ENCODE measurements around the gene BUD31.

GRCh38 chr7:99459087-99459486 lies 50.3 kb downstream of the BUD31 start:
- TF ChIP-seq POLR2A (IDR thresholded peaks at IDR 0.05; ENCODE audit: control extremely low read depth in 1 of 2, low read depth in 2 of 2, low read length in 2 of 2): peak; percentile 41 to 44; a peak in 1 of 3 replicates
- TF ChIP-seq SUZ12 (IDR thresholded peaks at IDR 0.05; ENCODE audit: low read length): no peak
- TF ChIP-seq, protein P1, sequence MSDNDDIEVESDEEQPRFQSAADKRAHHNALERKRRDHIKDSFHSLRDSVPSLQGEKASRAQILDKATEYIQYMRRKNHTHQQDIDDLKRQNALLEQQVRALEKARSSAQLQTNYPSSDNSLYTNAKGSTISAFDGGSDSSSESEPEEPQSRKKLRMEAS (IDR thresholded peaks at IDR 0.05): no peak
- TF ChIP-seq, protein P2, sequence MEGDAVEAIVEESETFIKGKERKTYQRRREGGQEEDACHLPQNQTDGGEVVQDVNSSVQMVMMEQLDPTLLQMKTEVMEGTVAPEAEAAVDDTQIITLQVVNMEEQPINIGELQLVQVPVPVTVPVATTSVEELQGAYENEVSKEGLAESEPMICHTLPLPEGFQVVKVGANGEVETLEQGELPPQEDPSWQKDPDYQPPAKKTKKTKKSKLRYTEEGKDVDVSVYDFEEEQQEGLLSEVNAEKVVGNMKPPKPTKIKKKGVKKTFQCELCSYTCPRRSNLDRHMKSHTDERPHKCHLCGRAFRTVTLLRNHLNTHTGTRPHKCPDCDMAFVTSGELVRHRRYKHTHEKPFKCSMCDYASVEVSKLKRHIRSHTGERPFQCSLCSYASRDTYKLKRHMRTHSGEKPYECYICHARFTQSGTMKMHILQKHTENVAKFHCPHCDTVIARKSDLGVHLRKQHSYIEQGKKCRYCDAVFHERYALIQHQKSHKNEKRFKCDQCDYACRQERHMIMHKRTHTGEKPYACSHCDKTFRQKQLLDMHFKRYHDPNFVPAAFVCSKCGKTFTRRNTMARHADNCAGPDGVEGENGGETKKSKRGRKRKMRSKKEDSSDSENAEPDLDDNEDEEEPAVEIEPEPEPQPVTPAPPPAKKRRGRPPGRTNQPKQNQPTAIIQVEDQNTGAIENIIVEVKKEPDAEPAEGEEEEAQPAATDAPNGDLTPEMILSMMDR (IDR thresholded peaks at IDR 0.05; ENCODE audit: control extremely low read depth in 1 of 3, insufficient read depth in 1 of 3, low read depth in 1 of 3, low read length in 3 of 3): peak; percentile 52 to 82 (median 61)
- TF ChIP-seq ZNF274 (IDR thresholded peaks at IDR 0.05; ENCODE audit: borderline replicate concordance, extremely low read depth, low read length): no peak
